CD14-positive monocyte (primary cell): ENCODE results near the gene CAPG. TPM values are rescaled to one million over a fixed set of nuclear protein-coding genes. Genes with fewer than 3 reads are reported as not detected.

Experiments used
- DNase-seq, 3 donors: peaks; one replicate each; pipeline ENCODE4 v3.0.0-alpha.2; 2011 to 2022
- H2AFZ ChIP-seq: 2 replicates; pipeline ENCODE4 v1.6.0; 2012; ENCODE audit warnings: mild to moderate bottlenecking, low read depth, low read length, inconsistent platforms; ENCODE audit not compliant: insufficient read depth, poor library complexity, severe bottlenecking
- H3K27ac ChIP-seq, 2 donors: 1 replicate in 1 of 2; 2 replicates in 1 of 2; pipeline ENCODE4 v1.5.1; 2012 to 2013; ENCODE audit warnings: low read length in 2 of 2, control low read depth in 1 of 2, inconsistent platforms in 1 of 2, low read depth in 1 of 2, mild to moderate bottlenecking in 1 of 2
- H3K27me3 ChIP-seq, 2 donors: one replicate each; pipeline versions ENCODE4 v1.6.0 to v1.6.1; 2011 to 2013; ENCODE audit warnings: low read length in 2 of 2; ENCODE audit not compliant: control insufficient read depth in 2 of 2, insufficient read depth in 2 of 2
- H3K36me3 ChIP-seq, 2 donors: replicated peaks in 1 of 2; 1 replicate in 1 of 2; 2 replicates in 1 of 2; pipeline versions ENCODE4 v1.5.1 to v1.6.1; 2012 to 2013; ENCODE audit warnings: low read length in 2 of 2, control low read depth in 1 of 2, inconsistent platforms in 1 of 2, mild to moderate bottlenecking in 1 of 2; ENCODE audit not compliant: insufficient read depth in 2 of 2, control insufficient read depth in 1 of 2
- H3K4me1 ChIP-seq, 2 donors: 1 replicate in 1 of 2; 2 replicates in 1 of 2; pipeline versions ENCODE4 v1.5.1 to v1.6.1; 2012 to 2013; ENCODE audit warnings: low read length in 2 of 2, control low read depth in 1 of 2, inconsistent platforms in 1 of 2, mild to moderate bottlenecking in 1 of 2, moderate library complexity in 1 of 2; ENCODE audit not compliant: insufficient read depth in 2 of 2, control insufficient read depth in 1 of 2
- H3K4me2 ChIP-seq: replicated peaks from 2 replicates; pipeline ENCODE3; 2012; ENCODE audit warnings: low read length, moderate library complexity, mild to moderate bottlenecking; ENCODE audit not compliant: poor library complexity, severe bottlenecking; ENCODE audit errors: extremely low read depth
- H3K4me3 ChIP-seq, 3 experiments: fragments of 200-600 bp in 1 of 3; sonication (generic) in 1 of 3; replicated peaks in 1 of 3; 1 replicate in 2 of 3; 2 replicates in 1 of 3; pipeline ENCODE4 v1.5.1; 2011 to 2013; ENCODE audit warnings: low read length in 3 of 3, mild to moderate bottlenecking in 3 of 3, control low read depth in 2 of 3, low read depth in 2 of 3, inconsistent platforms in 1 of 3, moderate library complexity in 1 of 3
- H3K79me2 ChIP-seq: 2 replicates; pipeline ENCODE4 v1.6.0; 2012; ENCODE audit warnings: mild to moderate bottlenecking, control low read depth, inconsistent platforms, low read length, moderate library complexity; ENCODE audit not compliant: insufficient read depth
- H3K9ac ChIP-seq: 2 replicates; pipeline ENCODE4 v1.6.0; 2017; ENCODE audit warnings: low read length, mild to moderate bottlenecking; ENCODE audit not compliant: insufficient read depth, poor library complexity, severe bottlenecking
- H3K9me3 ChIP-seq, 2 donors: replicated peaks in 1 of 2; 1 replicate in 1 of 2; 2 replicates in 1 of 2; pipeline versions ENCODE4 v1.5.1 to v1.6.1; 2012 to 2013; ENCODE audit warnings: low read length in 2 of 2, control low read depth in 1 of 2; ENCODE audit not compliant: control insufficient read depth in 1 of 2, insufficient read depth in 1 of 2
- H4K20me1 ChIP-seq: 2 replicates; pipeline ENCODE4 v1.6.0; 2012; ENCODE audit warnings: mild to moderate bottlenecking, low read length, control low read depth, moderate library complexity; ENCODE audit not compliant: insufficient read depth
- H3K27ac Mint-ChIP-seq, 7 donors: one replicate each; pipeline ENCODE4 v1.8.0; 2020; ENCODE audit warnings: mild to moderate bottlenecking in 7 of 7, mixed read lengths in 7 of 7, moderate library complexity in 6 of 7, inconsistent platforms in 2 of 7
- H3K27me3 Mint-ChIP-seq, 3 donors: one replicate each; pipeline ENCODE4 v1.8.0; 2021 to 2022; ENCODE audit warnings: low read depth in 3 of 3, mild to moderate bottlenecking in 3 of 3, mixed read lengths in 3 of 3, moderate library complexity in 3 of 3, inconsistent platforms in 1 of 3
- H3K36me3 Mint-ChIP-seq, 2 donors: one replicate each; pipeline ENCODE4 v1.8.0; 2020; ENCODE audit warnings: mixed read lengths in 2 of 2, inconsistent platforms in 1 of 2, mild to moderate bottlenecking in 1 of 2
- H3K4me1 Mint-ChIP-seq: one replicate; pipeline ENCODE4 v1.8.0; 2020; ENCODE audit warnings: mild to moderate bottlenecking, mixed read lengths
- H3K4me3 Mint-ChIP-seq, 2 donors: one replicate each; pipeline ENCODE4 v1.8.0; 2020; ENCODE audit warnings: mild to moderate bottlenecking in 2 of 2, mixed read lengths in 2 of 2, moderate library complexity in 1 of 2
- H3K9me3 Mint-ChIP-seq, 7 donors: one replicate each; pipeline ENCODE4 v1.8.0; 2020 to 2022; ENCODE audit warnings: mixed read lengths in 7 of 7, mild to moderate bottlenecking in 6 of 7, moderate library complexity in 6 of 7, inconsistent platforms in 2 of 7
- CTCF ChIP-seq: fragments of 200-600 bp; IDR thresholded peaks from one replicate; pipeline ENCODE4 v1.8.0; 2022; ENCODE audit warnings: antibody characterized with exemption, mild to moderate bottlenecking
- WGBS: methylation state at CpG from one replicate; pipeline ENCODE4 v1.1.5; 2013; ENCODE audit warnings: missing lambda C conversion rate; ENCODE audit not compliant: insufficient coverage; 5-methylcytosine and 5-hydroxymethylcytosine counted together
- intact Hi-C, 2 donors: fragments of 100-400 bp; cut with micrococcal nuclease; formaldehyde crosslinking; loops; one replicate each; pipeline versions ENCODE4 v1.15.0 to v1.15.1; 2023
- polyA plus RNA-seq, 3 donors: library from polyadenylated mRNA; depleted of rRNA in 1 of 3; unstranded in 2 of 3; stranded (reverse) in 1 of 3; fragments of 300-500 nt in 2 of 3; fragments of >200 nt in 1 of 3; fragmentation: Illumina TruSeq in 2 of 3; gene quantifications; 1 replicate in 2 of 3; 2 replicates in 1 of 3; pipeline ENCODE4 v1.2.3, GENCODE V29; 2012 to 2021

The CAPG gene
- polyA plus RNA-seq, 3 donors, result 474 to 847 (median 631) TPM

GRCh38 chr2:85420536-85421259 lies 10.5 kb upstream of the CAPG start:
- H3K4me2 ChIP-seq, result peak overlapping the region; percentile 54

More at GRCh38 chr2:85420536-85421259, 10.5 kb upstream of the CAPG start:
- peaks cover 8% of the 10 kb centered on the region for H3K79me2 ChIP-seq
- H3K27me3 ChIP-seq, result no peaks in the 10 kb centered on the region
- DNase-seq, result peak; percentile 84 to 86 (median 86)
- no peaks in the 10 kb centered on the region for H3K36me3 ChIP-seq
- H3K27ac ChIP-seq, result peak overlapping the region in 1 of 2 donors; percentile 68
- H3K4me3 ChIP-seq, result peak overlapping the region in 1 of 3 experiments; percentile 40
- H3K27ac Mint-ChIP-seq, result peak overlapping the region; percentile 51 to 94 (median 87)
- peaks cover 0 to 2% (median 0%) of the 10 kb centered on the region in 7 donors for H3K9me3 Mint-ChIP-seq
- no peaks in the 10 kb centered on the region for H4K20me1 ChIP-seq
- H2AFZ ChIP-seq, result peak overlapping the region; percentile 93
- no peaks in the 10 kb centered on the region for H3K9me3 ChIP-seq
- peak; percentile 99 for TF ChIP-seq CTCF
- intact Hi-C loops, result loop anchor here (1.0 to 5.0 kb wide), 3 partner anchors 117 to 132 kb away; partner anchors contain the start of gene MAT2A (in 1 of the 2)
- 26% methylated on average over 15 of the region's 22 CpGs for WGBS
- peaks cover 0 to 3% (median 0%) of the 10 kb centered on the region in 3 donors for H3K27me3 Mint-ChIP-seq
- H3K9ac ChIP-seq, result peak overlapping the region; percentile 33
- peak overlapping the region; percentile 64 to 76 for H3K4me3 Mint-ChIP-seq
- H3K4me1 Mint-ChIP-seq, result peaks cover 52% of the 10 kb centered on the region
- no peaks in the 10 kb centered on the region for H3K36me3 Mint-ChIP-seq
- peaks cover 44 to 56% of the 10 kb centered on the region in 2 donors for H3K4me1 ChIP-seq
